ENCODE measurements around the gene HS1BP3. TPM values are rescaled to one million over a fixed set of nuclear protein-coding genes. Genes with fewer than 3 reads are reported as not detected.

Gene HS1BP3
- total and polyA plus RNA-seq, 9 of the 15 experiments (the other 6 are each of a cell fraction or from before 2014, with no cell fraction given): 0.41 to 8.3 (median 5.9) TPM

DNA sequence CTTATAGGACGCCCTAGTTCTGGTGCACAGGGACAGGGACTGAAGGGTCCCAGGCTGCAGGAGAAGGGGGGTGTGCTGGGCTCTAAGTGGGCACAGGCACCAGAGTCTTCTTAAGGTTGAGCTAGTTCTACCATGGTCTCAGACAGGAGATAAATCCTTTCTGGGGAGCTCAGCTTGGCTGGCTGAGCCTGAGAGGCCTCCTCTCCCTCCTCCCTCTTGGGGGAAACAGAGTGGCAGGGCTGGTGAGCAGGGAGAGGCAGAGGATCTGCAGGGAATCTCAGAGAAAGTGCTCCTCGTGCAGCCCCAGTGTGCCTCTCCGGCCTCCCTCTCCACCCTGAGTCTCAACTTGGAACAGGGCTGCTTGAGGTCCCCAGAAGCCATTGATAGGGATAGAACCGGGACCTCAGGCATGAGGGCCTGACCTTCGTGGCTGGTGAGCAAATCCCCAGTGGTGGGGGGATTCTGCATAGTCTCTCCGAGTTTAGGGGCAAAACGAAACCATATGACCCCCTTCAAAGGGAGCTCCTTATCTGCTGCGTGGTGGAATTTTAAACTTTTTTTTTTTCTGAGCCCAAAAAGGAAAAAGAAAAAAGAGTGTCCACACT is 18.1 kb upstream of the HS1BP3 start:
- no peaks in the 10 kb centered on the region for H3K79me2 ChIP-seq (ENCODE audit: control insufficient read depth, insufficient read depth, low read length)
- POLR2A ChIA-PET: interaction anchor here (1.0 kb wide), 1 partner anchor 10 kb away, joined by 3 read pairs; no protein-coding TSS in a partner anchor
- ATAC-seq: no peak
- H3K9me1 ChIP-seq (ENCODE audit: control insufficient read depth, insufficient read depth, low read length): no peaks in the 10 kb centered on the region
- CTCF ChIA-PET (ENCODE audit: low intra/inter-chr PET ratio): no interaction called here
- TF ChIP-seq KDM2B (CRISPR knock-in tag; IDR thresholded peaks at IDR 0.05) (no peak), FOXJ3 (CRISPR knock-in tag; IDR thresholded peaks at IDR 0.05) (no peak), ZKSCAN3 (CRISPR knock-in tag; IDR thresholded peaks at IDR 0.05) (no peak), HMG20A (CRISPR knock-in tag; conservative IDR thresholded peaks at IDR 0.05) (no peak), ZNF311 (CRISPR knock-in tag; IDR thresholded peaks at IDR 0.05) (no peak), SREBF2 (CRISPR knock-in tag; IDR thresholded peaks at IDR 0.05) (no peak), ARNT (IDR thresholded peaks at IDR 0.05) (no peak), HLTF (IDR thresholded peaks at IDR 0.05) (no peak), ZNF212 (CRISPR knock-in tag; IDR thresholded peaks at IDR 0.05) (no peak)
- TF ChIP-seq, protein P1, sequence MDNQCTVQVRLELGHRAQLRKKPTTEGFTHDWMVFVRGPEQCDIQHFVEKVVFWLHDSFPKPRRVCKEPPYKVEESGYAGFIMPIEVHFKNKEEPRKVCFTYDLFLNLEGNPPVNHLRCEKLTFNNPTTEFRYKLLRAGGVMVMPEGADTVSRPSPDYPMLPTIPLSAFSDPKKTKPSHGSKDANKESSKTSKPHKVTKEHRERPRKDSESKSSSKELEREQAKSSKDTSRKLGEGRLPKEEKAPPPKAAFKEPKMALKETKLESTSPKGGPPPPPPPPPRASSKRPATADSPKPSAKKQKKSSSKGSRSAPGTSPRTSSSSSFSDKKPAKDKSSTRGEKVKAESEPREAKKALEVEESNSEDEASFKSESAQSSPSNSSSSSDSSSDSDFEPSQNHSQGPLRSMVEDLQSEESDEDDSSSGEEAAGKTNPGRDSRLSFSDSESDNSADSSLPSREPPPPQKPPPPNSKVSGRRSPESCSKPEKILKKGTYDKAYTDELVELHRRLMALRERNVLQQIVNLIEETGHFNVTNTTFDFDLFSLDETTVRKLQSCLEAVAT (IDR thresholded peaks at IDR 0.05): no peak
- TF ChIP-seq, protein P2, sequence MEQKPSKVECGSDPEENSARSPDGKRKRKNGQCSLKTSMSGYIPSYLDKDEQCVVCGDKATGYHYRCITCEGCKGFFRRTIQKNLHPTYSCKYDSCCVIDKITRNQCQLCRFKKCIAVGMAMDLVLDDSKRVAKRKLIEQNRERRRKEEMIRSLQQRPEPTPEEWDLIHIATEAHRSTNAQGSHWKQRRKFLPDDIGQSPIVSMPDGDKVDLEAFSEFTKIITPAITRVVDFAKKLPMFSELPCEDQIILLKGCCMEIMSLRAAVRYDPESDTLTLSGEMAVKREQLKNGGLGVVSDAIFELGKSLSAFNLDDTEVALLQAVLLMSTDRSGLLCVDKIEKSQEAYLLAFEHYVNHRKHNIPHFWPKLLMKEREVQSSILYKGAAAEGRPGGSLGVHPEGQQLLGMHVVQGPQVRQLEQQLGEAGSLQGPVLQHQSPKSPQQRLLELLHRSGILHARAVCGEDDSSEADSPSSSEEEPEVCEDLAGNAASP (IDR thresholded peaks at IDR 0.05): no peak
- TF ChIP-seq, protein P3, sequence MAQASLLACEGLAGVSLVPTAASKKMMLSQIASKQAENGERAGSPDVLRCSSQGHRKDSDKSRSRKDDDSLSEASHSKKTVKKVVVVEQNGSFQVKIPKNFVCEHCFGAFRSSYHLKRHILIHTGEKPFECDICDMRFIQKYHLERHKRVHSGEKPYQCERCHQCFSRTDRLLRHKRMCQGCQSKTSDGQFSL (CRISPR knock-in tag; IDR thresholded peaks at IDR 0.05): no peak
- TF ChIP-seq, protein P3 (tag; IDR thresholded peaks at IDR 0.05): no peak
- TF ChIP-seq, protein P4, sequence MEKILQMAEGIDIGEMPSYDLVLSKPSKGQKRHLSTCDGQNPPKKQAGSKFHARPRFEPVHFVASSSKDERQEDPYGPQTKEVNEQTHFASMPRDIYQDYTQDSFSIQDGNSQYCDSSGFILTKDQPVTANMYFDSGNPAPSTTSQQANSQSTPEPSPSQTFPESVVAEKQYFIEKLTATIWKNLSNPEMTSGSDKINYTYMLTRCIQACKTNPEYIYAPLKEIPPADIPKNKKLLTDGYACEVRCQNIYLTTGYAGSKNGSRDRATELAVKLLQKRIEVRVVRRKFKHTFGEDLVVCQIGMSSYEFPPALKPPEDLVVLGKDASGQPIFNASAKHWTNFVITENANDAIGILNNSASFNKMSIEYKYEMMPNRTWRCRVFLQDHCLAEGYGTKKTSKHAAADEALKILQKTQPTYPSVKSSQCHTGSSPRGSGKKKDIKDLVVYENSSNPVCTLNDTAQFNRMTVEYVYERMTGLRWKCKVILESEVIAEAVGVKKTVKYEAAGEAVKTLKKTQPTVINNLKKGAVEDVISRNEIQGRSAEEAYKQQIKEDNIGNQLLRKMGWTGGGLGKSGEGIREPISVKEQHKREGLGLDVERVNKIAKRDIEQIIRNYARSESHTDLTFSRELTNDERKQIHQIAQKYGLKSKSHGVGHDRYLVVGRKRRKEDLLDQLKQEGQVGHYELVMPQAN (IDR thresholded peaks at IDR 0.05; ENCODE audit: borderline replicate concordance): no peak
- no peak overlapping the region for H3K4me3 ChIP-seq
- no peak overlapping the region for H3K9ac ChIP-seq (ENCODE audit: insufficient read depth in 1 of 2, low read depth in 2 of 2, low read length in 2 of 2)
- in situ Hi-C loops (cut with MboI) (loop anchor here (25.0 kb wide), 1 partner anchor 593 kb away; no protein-coding TSS in a partner anchor), intact Hi-C loops (cut with micrococcal nuclease) (loop anchor here (10.0 kb wide), 3 partner anchors 116 to 646 kb away; no protein-coding TSS in a partner anchor)
- BruUV-seq (replicated peaks): no TSS peak
- no peaks in the 10 kb centered on the region; the same call in 1 of the 2 replicates for H4K20me1 ChIP-seq (replicated peaks; ENCODE audit: control insufficient read depth, insufficient read depth, low read length)
- no peak overlapping the region for H3K27ac ChIP-seq (ENCODE audit: extremely low read depth, low read depth, low read length)
- WGBS (ENCODE audit: insufficient coverage, low coverage, missing lambda C conversion rate): 0% methylated on average over 7 of the region's 8 CpGs
- H3K27me3 ChIP-seq (ENCODE audit: control insufficient read depth in 2 of 2, insufficient read depth in 2 of 2, low read length in 2 of 2): peaks cover 35 to 78% of the 10 kb centered on the region in 2 experiments
- FAIRE-seq: no peak
- H3K4me1 ChIP-seq (replicated peaks in 1 of 2; ENCODE audit: control insufficient read depth in 2 of 2, insufficient read depth in 2 of 2, low read length in 2 of 2): peaks cover 0 to 32% of the 10 kb centered on the region in 2 experiments; a peak in 2 of 5 replicates
- no peaks in the 10 kb centered on the region for H3K9me3 ChIP-seq (replicated peaks; ENCODE audit: control insufficient read depth, insufficient read depth, low read depth, low read length)
- H3K4me2 ChIP-seq (ENCODE audit: insufficient read depth, low read length): no peak overlapping the region
- no peak overlapping the region for H2AFZ ChIP-seq (ENCODE audit: low read depth, low read length)
- no peak for DNase-seq (ENCODE audit: extremely low read depth in 1 of 4, low spot score in 3 of 4)
- no peaks in the 10 kb centered on the region for H3K36me3 ChIP-seq (ENCODE audit: control insufficient read depth, insufficient read depth, low read length)
